Measurements from ENCODE around the gene PYGO1. TPM values are rescaled to one million over a fixed set of nuclear protein-coding genes. Genes with fewer than 3 reads are reported as not detected.
A peak's percentile ranks its signal among the peaks of the same experiment; 100 is the strongest.

Gene PYGO1
- total and polyA plus RNA-seq, 2 of the 8 experiments (the other 6 are each of a cell fraction or from before 2014, with no cell fraction given): 0.50 to 1.1 TPM

GRCh38 chr15:55532944-55533343 is 55.2 kb downstream of the PYGO1 start:
- no peak overlapping the region for H3K4me2 ChIP-seq (ENCODE audit: insufficient read depth in 1 of 2, low read depth in 2 of 2, low read length in 2 of 2)
- no peak overlapping the region for H2AK5ac ChIP-seq (ENCODE audit: low read depth, low read length)
- no peak overlapping the region for H3K4me3 ChIP-seq (ENCODE audit: extremely low read depth in 1 of 4, insufficient read depth in 2 of 4, low read depth in 3 of 4, low read length in 4 of 4)
- FAIRE-seq (no peak), DNase-seq (ENCODE audit: low read depth in 1 of 2, low spot score in 2 of 2) (no peak)
- H3K56ac ChIP-seq (replicated peaks; ENCODE audit: insufficient read length, low read depth, low read length): no peak overlapping the region
- TF ChIP-seq SIRT6 (IDR thresholded peaks at IDR 0.05; ENCODE audit: low read length): no peak
- no peak for TF ChIP-seq FOSL1 (IDR thresholded peaks at IDR 0.05; ENCODE audit: insufficient read depth, low read depth, low read length)
- no peak for TF ChIP-seq TBP (IDR thresholded peaks at IDR 0.05; ENCODE audit: low read depth, low read length)
- TF ChIP-seq PHF8 (conservative IDR thresholded peaks at IDR 0.05; ENCODE audit: low read depth, low read length): no peak
- no peak for TF ChIP-seq RNF2 (IDR thresholded peaks at IDR 0.05; ENCODE audit: borderline replicate concordance, low read depth, low read length, missing control alignments, poor library complexity, severe bottlenecking)
- TF ChIP-seq NANOG (IDR thresholded peaks at IDR 0.05; ENCODE audit: insufficient read depth, low read depth, low read length, poor library complexity, severe bottlenecking): no peak
- no peak for TF ChIP-seq CTCF (IDR thresholded peaks at IDR 0.05; ENCODE audit: control extremely low read depth in 1 of 3, insufficient read depth in 1 of 3, low read depth in 1 of 3, low read length in 3 of 3)
- no peak for TF ChIP-seq TEAD4 (IDR thresholded peaks at IDR 0.05; ENCODE audit: low read depth, low read length)
- TF ChIP-seq CBX8 (IDR thresholded peaks at IDR 0.05; ENCODE audit: borderline replicate concordance, low read depth, low read length): no peak
- H3K36me3 ChIP-seq (ENCODE audit: control insufficient read depth in 2 of 4, insufficient read depth in 4 of 4, low read length in 3 of 4): no peaks in the 10 kb centered on the region
- H2BK20ac ChIP-seq (ENCODE audit: low read length): no peak overlapping the region
- ChIA-PET CTCF (ENCODE audit: partially characterized antibody) (interaction anchor here (9.4 kb wide), 1 partner anchor 18 kb away, joined by 111 read pairs; no protein-coding TSS in a partner anchor), POLR2A (ENCODE audit: partially characterized antibody) (no interaction called here)
- no peak overlapping the region for H3K27ac ChIP-seq (ENCODE audit: low read depth, low read length)
- no peak overlapping the region for H2BK12ac ChIP-seq (ENCODE audit: low read depth, low read length)
- no peaks in the 10 kb centered on the region; a peak in 1 of 7 replicates for H3K27me3 ChIP-seq (replicated peaks in 1 of 4; ENCODE audit: control insufficient read depth in 3 of 4, extremely low read depth in 1 of 4, insufficient read depth in 3 of 4, low read length in 3 of 4)
- H3K9me3 ChIP-seq (ENCODE audit: insufficient read depth in 2 of 2, low read depth in 1 of 2, low read length in 1 of 2): no peaks in the 10 kb centered on the region
- no peaks in the 10 kb centered on the region for H3K4me1 ChIP-seq (replicated peaks in 1 of 4; ENCODE audit: control insufficient read depth in 3 of 4, insufficient read depth in 4 of 4, low read length in 3 of 4)
- H3K23me2 ChIP-seq (ENCODE audit: low read depth, low read length): no peaks in the 10 kb centered on the region; the same call in 1 of the 2 replicates
- H4K5ac ChIP-seq (ENCODE audit: insufficient read length, low read depth, low read length): no peak overlapping the region
- H2BK120ac ChIP-seq (replicated peaks; ENCODE audit: low read depth, low read length): no peak overlapping the region
- no peak overlapping the region for H3K23ac ChIP-seq (ENCODE audit: insufficient read length)
- no peak overlapping the region for H4K91ac ChIP-seq (replicated peaks; ENCODE audit: insufficient read length, low read length)
- no peak overlapping the region for H4K8ac ChIP-seq (ENCODE audit: extremely low read depth, insufficient read depth, low read length)
- no peak overlapping the region for H3K18ac ChIP-seq (ENCODE audit: extremely low read depth, low read length)
- no peak overlapping the region for H2BK15ac ChIP-seq (ENCODE audit: low read length)
- no peaks in the 10 kb centered on the region for H4K20me1 ChIP-seq (replicated peaks in 1 of 2; ENCODE audit: control insufficient read depth in 1 of 2, insufficient read depth in 2 of 2, low read length in 2 of 2)
- no peak overlapping the region for H3K4ac ChIP-seq (replicated peaks; ENCODE audit: insufficient read length, low read depth, low read length)
- H3K79me1 ChIP-seq (ENCODE audit: low read depth, low read length): no peaks in the 10 kb centered on the region
- no peaks in the 10 kb centered on the region for H3K79me2 ChIP-seq (ENCODE audit: control insufficient read depth in 1 of 2, insufficient read depth in 2 of 2, low read length in 2 of 2)
- H2BK5ac ChIP-seq (ENCODE audit: low read depth, low read length): no peak overlapping the region
- H2AFZ ChIP-seq (ENCODE audit: low read length): peak overlapping the region; percentile 19; the same call in 1 of the 2 replicates
- no peak overlapping the region for H3K9ac ChIP-seq (replicated peaks in 1 of 4; ENCODE audit: extremely low read depth in 1 of 4, low read depth in 3 of 4, low read length in 3 of 4)
- no peak overlapping the region for H3K14ac ChIP-seq (ENCODE audit: insufficient read length)
